ENCODE measurements around the gene EMCN.
"Not testable (repeated sequence)": the region's sequence is repeated elsewhere in the genome, so short reads cannot be mapped to it uniquely, and the experiment has no call there.

The EMCN gene

DNA sequence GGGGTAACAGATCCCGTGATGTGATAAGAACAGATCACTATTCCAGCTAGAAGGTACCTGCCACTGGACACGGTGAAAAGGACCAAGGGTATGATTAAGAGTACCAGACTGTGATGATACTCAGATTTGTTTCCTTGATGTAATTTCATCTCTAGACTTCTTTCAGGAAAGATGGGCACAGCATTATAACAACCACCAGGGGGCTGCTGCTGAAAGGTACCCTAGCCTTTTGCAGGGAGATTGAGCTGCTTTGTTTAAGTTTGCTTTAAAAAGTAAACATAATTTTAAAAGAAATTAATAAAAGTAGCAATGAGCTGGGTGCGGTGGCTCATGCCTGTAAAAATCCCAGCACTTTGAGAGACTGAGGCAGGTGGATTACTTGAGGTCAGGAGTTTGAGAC is 145.4 kb downstream of the EMCN start:
- DNase-seq: no peak

DNA sequence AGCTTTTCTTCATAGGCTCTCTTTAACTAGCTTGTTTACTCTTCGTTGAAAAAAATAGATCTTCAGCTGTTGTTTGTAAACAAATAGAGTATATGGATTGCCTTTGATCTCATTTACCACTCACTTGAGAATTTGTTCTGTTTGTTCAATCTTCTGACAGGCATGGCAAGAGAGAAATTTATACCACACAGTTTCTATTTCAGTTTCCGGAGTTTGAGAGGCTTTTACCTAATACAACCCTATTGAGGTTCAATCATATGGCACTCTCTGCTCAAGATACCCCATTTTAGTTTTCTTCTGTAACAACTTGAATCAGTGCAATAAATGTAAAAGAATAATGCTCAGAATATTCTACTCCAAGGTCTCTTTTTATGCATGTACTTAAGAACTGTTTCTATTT is 148.0 kb downstream of the EMCN start:
- DNase-seq: no peak

DNA sequence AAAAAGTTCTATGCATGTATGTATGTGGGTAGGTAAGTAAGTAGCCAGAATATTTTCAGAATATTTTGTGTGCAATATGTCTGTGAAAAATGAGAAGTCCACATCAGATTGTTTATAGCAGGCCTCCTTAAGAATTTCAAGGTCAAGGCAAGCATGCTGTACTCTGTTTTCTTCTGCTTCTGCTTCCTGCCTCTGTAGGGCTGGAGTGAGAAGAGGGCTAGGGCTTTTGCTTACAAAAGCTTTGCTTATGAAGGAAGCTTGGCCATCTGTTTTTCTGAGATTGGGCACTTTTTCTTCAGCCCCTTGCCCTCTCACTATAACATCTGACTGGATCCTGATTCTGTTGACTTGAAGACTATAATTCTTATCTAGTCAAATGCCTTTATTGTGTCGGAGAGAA is 150.4 kb downstream of the EMCN start:
- no peak for DNase-seq

DNA sequence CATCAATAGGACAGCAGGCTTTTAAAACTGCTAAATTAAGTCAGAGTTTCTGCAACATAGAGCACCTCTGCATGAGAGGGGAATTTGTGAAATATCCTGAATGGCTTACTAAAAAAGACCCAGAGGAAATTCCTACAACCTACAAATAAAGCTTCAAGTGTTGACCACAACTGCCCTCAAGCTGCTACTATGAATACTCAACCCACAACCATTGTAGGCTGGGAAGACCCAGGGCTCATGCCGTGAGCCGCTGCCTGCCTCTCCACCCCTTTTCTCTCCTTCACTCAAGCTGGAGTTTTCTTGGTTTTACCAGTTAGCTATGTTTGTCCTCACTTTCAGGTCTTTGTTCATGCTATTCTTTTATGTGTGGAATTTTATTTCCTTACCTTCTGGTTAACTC is 151.6 kb downstream of the EMCN start:
- no peak for DNase-seq

DNA sequence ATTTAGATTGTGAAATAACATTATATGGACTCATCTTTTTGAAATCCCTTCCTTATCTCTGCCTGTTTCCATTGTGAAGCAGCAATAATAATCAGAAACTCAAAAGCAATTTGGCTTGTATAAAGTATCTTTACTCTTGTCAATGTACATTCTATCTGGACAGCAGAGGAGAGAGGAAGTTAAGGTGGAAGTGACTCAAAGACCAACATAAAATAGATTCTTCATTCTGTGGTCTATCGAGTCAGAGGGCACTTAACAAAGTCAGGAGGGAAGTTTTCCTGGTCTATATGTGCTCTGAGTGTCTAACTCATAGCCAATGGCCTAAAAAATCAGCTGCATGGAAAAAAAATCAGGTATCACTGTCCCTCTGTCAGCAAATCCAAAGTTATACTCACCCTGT is 155.5 kb downstream of the EMCN start:
- DNase-seq: no peak

DNA sequence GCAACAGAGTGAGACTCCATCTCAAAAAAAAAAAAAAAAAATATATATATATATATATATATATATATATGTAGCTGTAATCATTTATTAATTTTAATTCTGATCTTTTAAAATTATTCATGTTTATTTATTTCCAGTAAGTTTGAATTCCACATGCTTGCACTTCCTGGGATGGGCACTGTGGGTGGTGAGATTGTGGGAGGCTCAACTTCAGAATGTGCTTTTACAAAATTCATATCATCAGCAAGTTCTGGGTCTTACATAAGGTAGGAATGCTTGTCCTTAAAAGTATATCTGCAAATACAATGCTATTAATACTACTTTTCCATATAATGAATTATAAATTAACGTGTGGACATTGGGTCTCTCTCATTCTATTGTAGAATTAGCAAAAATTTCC is 156.5 kb downstream of the EMCN start:
- DNase-seq: no peak

DNA sequence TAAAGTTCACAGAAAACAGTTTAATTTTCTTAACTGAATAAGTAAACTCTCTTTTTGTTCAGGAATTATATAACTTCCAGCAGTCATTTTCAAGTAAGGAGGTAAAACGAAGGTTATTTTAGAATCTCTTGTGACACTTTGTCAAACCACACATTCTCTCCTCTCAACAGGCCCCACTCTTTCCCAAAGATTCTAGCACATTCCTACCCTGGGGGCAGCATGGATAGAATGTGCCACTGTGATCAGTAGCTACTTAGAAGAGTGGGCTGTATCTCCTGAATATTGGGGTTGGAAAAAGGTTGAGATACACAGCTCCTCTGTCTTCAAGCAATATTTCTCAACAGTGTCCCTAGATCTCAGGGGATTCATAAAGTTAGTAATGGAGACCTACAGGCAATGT is 157.6 kb downstream of the EMCN start:
- no peak for DNase-seq

DNA sequence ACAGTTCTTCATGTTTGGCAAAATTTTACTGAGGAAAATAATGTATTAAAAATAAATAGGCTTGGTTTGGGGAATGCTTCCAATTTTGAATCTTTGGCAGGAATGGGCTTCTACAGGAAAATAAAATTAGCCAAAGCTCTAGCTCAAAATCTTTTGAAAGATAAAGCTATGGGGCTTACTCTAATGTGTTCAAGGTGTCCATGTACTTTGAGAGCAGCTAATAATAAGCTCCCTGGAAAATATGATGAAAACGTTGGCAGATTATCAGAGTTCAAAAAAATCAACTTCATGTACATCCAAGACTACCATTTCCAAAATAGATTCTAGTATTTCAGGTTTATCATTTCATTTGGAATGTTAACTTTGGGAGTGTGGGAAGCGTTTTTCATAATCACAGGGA is 158.4 kb downstream of the EMCN start:
- DNase-seq: no peak

DNA sequence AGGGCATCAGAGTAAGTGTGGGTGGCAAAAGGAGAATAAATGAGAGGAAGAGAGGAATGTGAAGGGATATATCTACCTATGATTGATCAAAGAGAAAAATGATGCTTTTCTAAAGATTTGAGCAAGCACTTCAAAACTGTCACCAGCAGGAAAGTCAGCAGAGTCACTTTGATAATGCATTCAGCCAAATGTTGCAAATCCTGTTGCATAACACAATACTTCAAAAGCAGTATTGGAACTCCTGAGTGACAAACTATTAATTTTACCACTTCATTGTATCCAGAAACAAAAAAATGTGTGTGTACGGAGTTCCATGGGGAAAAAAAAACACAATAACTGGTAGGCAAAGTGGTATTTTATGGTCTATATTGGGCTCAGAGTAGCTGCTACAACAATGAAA is 160.3 kb downstream of the EMCN start:
- DNase-seq: no peak

DNA sequence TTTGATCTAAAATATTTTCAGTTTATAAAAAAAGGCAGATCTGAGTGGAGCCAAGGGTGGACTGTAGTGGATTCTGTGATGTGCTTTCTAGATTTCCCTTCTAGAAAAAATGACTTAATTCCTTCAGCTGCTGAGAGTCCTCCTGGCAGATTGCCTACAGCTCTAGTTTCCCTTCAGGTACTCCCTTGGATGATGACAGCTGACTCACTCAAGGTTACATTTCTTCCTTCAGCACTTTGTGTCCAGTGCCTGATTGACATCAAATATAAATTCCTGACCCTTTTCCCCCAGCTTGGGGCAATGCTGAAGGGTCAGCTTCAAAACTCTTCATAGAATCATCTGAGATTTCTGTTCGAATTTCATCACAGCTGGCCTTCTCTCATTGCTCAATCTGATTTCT is 161.7 kb downstream of the EMCN start:
- DNase-seq: no peak

DNA sequence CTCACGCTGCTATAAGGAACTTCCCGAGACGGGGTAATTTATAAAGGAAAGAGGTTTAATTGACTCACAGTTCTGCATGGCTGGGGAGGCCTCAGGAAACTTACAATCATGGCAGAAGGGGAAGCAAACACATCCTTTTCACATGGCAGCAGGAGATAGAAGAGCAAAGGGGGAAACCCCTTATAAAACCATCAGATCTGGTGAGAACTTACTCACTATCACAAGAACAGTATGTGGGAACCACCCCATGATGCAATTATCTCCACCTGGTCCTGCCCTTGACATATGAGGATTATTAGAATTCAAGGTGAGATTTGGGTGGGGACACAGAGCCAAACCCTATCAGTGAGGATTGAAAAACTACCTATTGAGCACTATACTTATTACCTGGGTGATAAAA is 165.5 kb downstream of the EMCN start:
- not testable (repeated sequence) for DNase-seq

DNA sequence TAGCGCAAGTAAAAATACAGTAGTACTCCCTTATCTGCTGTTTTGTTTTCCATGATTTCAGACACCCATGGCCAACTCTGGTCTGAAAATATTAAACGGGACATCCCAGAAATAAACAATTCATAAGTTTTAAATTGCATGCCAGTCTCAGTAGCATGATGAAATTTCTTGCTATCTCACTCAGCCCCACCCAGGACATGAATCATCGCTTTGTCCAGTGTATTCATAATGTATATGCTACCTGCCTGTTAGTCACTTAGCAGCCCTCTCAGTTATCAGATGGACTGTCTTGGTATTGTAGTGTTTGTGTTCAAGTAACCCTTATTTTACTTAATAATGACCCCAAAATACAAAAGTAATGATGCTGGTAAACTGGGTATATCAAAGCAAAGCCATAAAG is 169.3 kb downstream of the EMCN start:
- no peak for DNase-seq

DNA sequence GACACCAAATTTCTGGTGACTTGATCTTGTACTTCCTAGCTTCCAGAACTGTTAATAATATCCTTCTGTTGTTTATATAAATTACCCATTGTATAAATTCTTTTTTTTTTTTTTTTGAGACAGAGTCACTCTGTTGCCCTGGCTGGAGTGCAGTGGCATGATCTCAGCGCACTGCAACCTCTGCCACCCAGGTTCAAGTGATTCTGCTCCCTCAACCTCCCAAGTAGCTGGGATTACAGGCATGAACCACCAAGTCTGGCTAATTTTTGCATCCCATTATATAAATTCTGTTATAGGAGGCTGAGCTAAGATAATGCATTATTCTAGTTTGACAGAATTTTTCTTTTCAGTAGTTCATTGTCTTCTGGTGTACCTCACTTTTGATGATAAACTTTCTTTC is 170.6 kb downstream of the EMCN start:
- DNase-seq: no peak

DNA sequence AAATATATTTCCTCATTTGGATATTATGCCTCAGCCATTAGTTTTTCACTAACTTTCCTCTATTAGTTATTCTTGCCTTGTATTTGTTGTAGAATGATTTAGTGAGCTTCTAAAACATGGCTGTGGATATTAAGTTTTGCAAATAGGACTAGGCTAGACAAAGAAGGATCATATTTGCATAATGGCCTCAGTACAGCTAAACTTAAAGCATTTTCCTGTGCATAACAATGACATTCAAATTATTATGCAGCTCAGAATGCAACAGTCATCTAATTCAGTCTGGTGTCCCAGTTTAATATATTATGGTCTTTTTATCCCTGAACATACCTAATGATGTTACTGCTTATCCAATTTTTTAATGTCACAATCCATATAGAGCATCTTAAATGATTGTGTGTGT is 172.2 kb downstream of the EMCN start:
- no peak for DNase-seq
